Hepatocyte (in vitro differentiated cells): Measurements from ENCODE around the gene RAB3IL1. TPM values are rescaled to one million over a fixed set of nuclear protein-coding genes. Genes with fewer than 3 reads are reported as not detected.

Experiments used
- DNase-seq: peaks from one replicate; pipeline ENCODE4 v3.0.0-alpha.2; 2016; ENCODE audit warnings: low spot score
- H2AFZ ChIP-seq: fragments of 200-600 bp; sonication (generic); 2 replicates; pipeline ENCODE4 v1.6.0; 2016; ENCODE audit warnings: antibody characterized with exemption, mild to moderate bottlenecking
- H3K27ac ChIP-seq: fragments of 200-600 bp; sonication (generic); 2 replicates; pipeline ENCODE4 v1.5.1; 2016; ENCODE audit warnings: mild to moderate bottlenecking
- H3K27me3 ChIP-seq: fragments of 200-600 bp; sonication (generic); 2 replicates; pipeline ENCODE4 v1.6.1; 2016
- H3K36me3 ChIP-seq: fragments of 200-600 bp; sonication (generic); replicated peaks from 2 replicates; pipeline ENCODE4 v1.5.1; 2016; ENCODE audit warnings: low read depth; ENCODE audit not compliant: insufficient read depth
- H3K4me1 ChIP-seq: fragments of 200-600 bp; sonication (generic); 2 replicates; pipeline ENCODE4 v1.5.1; 2016; ENCODE audit warnings: mild to moderate bottlenecking, moderate library complexity; ENCODE audit not compliant: insufficient read depth
- H3K4me2 ChIP-seq: fragments of 200-600 bp; sonication (generic); 2 replicates; pipeline ENCODE4 v1.6.0; 2016
- H3K4me3 ChIP-seq: fragments of 200-600 bp; sonication (generic); 2 replicates; pipeline ENCODE4 v1.5.1; 2016; ENCODE audit warnings: mild to moderate bottlenecking
- H3K79me2 ChIP-seq: fragments of 200-600 bp; sonication (generic); 2 replicates; pipeline ENCODE4 v1.6.0; 2017; ENCODE audit warnings: mild to moderate bottlenecking
- H3K9me2 ChIP-seq: fragments of 200-600 bp; sonication (generic); replicated peaks from 2 replicates; pipeline ENCODE4 v1.6.0; 2017; ENCODE audit warnings: mild to moderate bottlenecking; ENCODE audit not compliant: insufficient read depth
- H3K9me3 ChIP-seq: fragments of 200-600 bp; sonication (generic); 2 replicates; pipeline ENCODE4 v1.5.1; 2016; ENCODE audit warnings: low read depth, mild to moderate bottlenecking
- H4K20me1 ChIP-seq: fragments of 200-600 bp; sonication (generic); 2 replicates; pipeline ENCODE4 v1.6.0; 2016; ENCODE audit warnings: mild to moderate bottlenecking; ENCODE audit not compliant: insufficient read depth, poor library complexity, severe bottlenecking
- EZH2 ChIP-seq: fragments of 200-600 bp; sonication (generic); IDR thresholded peaks from 2 replicates; pipeline ENCODE4 v1.6.1; 2016; ENCODE audit warnings: antibody characterized with exemption, mild to moderate bottlenecking, borderline replicate concordance
- EZH2phosphoT487 ChIP-seq: fragments of 200-600 bp; sonication (generic); IDR thresholded peaks from one replicate; pipeline ENCODE4 v1.6.1; 2018; ENCODE audit warnings: antibody characterized with exemption, mild to moderate bottlenecking, low read depth, moderate library complexity; ENCODE audit not compliant: unreplicated experiment, severe bottlenecking
- WGBS: methylation state at CpG from one replicate; pipeline ENCODE4 v1.1.6; 2016; ENCODE audit warnings: low lambda C conversion rate; ENCODE audit errors: missing lambda C conversion rate; 5-methylcytosine and 5-hydroxymethylcytosine counted together
- polyA plus RNA-seq: library from polyadenylated mRNA; unstranded; fragments of >200 nt; fragmentation: Nextera tagmentation; extraction: Ambion mirVana; gene quantifications from 2 replicates; pipeline ENCODE4 v1.2.1, GENCODE V29; 2016
- total RNA-seq: library from RNA; depleted of rRNA; stranded (reverse); fragments of >200 nt; gene quantifications from 2 replicates; pipeline ENCODE4 v1.2.3, GENCODE V29; 2014
- TF ChIP-seq, protein P1 (sequence below): fragments of 200-600 bp; sonication (generic); IDR thresholded peaks from 2 replicates; pipeline ENCODE4 v1.5.1; 2016; ENCODE audit warnings: antibody characterized with exemption, mild to moderate bottlenecking; ENCODE audit not compliant: poor library complexity

Gene RAB3IL1
- total and polyA plus RNA-seq, 2 experiments from 2014 or later = 10.8 to 18.6 TPM

DNA sequence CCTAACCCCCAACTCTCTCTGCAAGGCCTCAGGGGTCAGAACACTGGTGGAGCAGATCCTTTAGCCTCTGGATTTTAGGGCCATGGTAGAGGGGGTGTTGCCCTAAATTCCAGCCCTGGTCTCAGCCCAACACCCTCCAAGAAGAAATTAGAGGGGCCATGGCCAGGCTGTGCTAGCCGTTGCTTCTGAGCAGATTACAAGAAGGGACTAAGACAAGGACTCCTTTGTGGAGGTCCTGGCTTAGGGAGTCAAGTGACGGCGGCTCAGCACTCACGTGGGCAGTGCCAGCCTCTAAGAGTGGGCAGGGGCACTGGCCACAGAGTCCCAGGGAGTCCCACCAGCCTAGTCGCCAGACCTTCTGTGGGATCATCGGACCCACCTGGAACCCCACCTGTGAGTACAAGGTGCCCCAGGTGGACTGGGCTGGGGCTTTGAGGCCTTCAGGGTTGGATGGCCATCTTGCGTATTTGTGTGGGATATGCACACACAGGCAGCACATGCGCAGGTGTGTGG, 32.7 kb upstream of the RAB3IL1 start, which contains the start of gene BEST1:
BEST1 (plus strand) TSS at position 317 of the 513 bp plus-strand sequence. CDS start 1,456 bp downstream, outside the sequence.
- H3K4me3 ChIP-seq = no peak within 1 kb of the TSS
- H3K4me1 ChIP-seq = peaks cover 12% of the 10 kb centered on the region
- WGBS = 94% methylated on average over 8 of the region's 8 CpGs
- no peaks in the 10 kb centered on the region for H3K36me3 ChIP-seq
- H3K79me2 ChIP-seq = no peaks in the 10 kb centered on the region
- no peak within 1 kb of the TSS for H2AFZ ChIP-seq
- H4K20me1 ChIP-seq = no peaks in the 10 kb centered on the region
- no peaks in the 10 kb centered on the region for H3K9me2 ChIP-seq
- TF ChIP-seq, protein P1, sequence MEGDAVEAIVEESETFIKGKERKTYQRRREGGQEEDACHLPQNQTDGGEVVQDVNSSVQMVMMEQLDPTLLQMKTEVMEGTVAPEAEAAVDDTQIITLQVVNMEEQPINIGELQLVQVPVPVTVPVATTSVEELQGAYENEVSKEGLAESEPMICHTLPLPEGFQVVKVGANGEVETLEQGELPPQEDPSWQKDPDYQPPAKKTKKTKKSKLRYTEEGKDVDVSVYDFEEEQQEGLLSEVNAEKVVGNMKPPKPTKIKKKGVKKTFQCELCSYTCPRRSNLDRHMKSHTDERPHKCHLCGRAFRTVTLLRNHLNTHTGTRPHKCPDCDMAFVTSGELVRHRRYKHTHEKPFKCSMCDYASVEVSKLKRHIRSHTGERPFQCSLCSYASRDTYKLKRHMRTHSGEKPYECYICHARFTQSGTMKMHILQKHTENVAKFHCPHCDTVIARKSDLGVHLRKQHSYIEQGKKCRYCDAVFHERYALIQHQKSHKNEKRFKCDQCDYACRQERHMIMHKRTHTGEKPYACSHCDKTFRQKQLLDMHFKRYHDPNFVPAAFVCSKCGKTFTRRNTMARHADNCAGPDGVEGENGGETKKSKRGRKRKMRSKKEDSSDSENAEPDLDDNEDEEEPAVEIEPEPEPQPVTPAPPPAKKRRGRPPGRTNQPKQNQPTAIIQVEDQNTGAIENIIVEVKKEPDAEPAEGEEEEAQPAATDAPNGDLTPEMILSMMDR = no peak
- TF ChIP-seq EZH2 = no peak
- no peak for TF ChIP-seq EZH2phosphoT487
- peak within 1 kb of the TSS; percentile 71 for H3K27ac ChIP-seq
- no peaks in the 10 kb centered on the region for H3K9me3 ChIP-seq
- H3K27me3 ChIP-seq = no peaks in the 10 kb centered on the region
- no peak for DNase-seq
- no peak within 1 kb of the TSS for H3K4me2 ChIP-seq

DNA sequence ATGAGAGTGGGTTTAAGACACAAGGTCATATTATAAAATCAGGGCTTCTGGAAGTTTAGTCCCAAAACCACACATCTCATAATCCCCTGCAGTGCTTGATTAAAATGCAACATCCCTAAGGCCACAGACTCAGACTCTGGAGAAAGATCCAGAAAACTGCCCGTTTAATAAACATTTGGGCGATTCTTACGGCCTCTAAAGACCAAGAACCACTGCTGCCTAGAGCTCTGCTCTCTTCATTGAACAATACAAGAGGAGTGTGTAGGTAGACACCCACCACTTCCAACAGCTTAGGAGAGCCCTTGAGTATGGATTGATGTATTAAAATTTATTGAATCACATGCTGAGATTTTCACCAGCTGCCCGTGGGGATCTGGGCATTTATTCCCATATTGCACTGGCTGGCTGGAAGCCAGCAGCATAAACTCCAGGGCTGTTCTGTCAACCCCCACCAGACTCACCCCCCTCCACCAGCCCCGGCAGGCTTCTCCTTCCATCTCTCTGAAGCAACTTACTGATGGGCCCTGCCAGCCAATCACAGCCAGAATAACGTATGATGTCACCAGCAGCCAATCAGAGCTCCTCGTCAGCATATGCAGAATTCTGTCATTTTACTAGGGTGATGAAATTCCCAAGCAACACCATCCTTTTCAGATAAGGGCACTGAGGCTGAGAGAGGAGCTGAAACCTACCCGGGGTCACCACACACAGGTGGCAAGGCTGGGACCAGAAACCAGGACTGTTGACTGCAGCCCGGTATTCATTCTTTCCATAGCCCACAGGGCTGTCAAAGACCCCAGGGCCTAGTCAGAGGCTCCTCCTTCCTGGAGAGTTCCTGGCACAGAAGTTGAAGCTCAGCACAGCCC, 32.0 kb upstream of the RAB3IL1 start:
- H3K9me2 ChIP-seq = no peaks in the 10 kb centered on the region
- 56% methylated on average over 9 of the region's 9 CpGs for WGBS
- H3K79me2 ChIP-seq = no peaks in the 10 kb centered on the region
- no peaks in the 10 kb centered on the region for H3K36me3 ChIP-seq
- no peaks in the 10 kb centered on the region for H3K9me3 ChIP-seq
- H3K4me3 ChIP-seq = no peak overlapping the region
- H3K27me3 ChIP-seq = no peaks in the 10 kb centered on the region
- peaks cover 8% of the 10 kb centered on the region for H3K4me1 ChIP-seq
- no peaks in the 10 kb centered on the region for H4K20me1 ChIP-seq
- no peak for TF ChIP-seq EZH2phosphoT487
- TF ChIP-seq, protein P1 = no peak
- TF ChIP-seq EZH2 = no peak
- DNase-seq = peak; percentile 87
- H2AFZ ChIP-seq = no peak overlapping the region
- H3K4me2 ChIP-seq = no peak overlapping the region
- H3K27ac ChIP-seq = peak overlapping the region; percentile 71

DNA sequence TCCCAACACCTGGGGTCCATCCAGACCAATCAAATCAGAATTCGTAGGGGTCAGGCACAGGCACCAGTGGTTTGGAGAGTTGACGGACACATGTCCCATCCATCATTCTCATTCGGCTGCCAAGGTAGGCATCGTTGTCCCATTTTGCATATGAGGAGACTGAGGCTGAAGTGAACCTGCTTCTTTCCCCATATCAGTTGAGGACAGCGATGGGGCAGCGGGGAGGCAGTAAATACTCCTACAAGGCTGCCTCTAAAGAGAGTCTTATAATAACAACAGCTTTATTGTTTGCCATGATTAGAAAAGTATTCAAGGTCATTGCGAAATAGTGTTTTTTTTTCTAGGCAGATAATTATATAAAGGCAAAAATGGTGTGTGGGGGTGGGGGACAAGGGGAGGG, 31.1 kb upstream of the RAB3IL1 start:
- Histone ChIP-seq H3K9me2 (no peaks in the 10 kb centered on the region), H2AFZ (no peak overlapping the region), H4K20me1 (no peaks in the 10 kb centered on the region), H3K4me2 (no peak overlapping the region), H3K79me2 (no peaks in the 10 kb centered on the region), H3K4me3 (no peak overlapping the region), H3K4me1 (peaks cover 7% of the 10 kb centered on the region), H3K36me3 (no peaks in the 10 kb centered on the region), H3K27me3 (no peaks in the 10 kb centered on the region), H3K27ac (no peak overlapping the region), H3K9me3 (no peaks in the 10 kb centered on the region)
- DNase-seq = no peak
- 87% methylated on average over 7 of the region's 7 CpGs for WGBS
- TF ChIP-seq EZH2phosphoT487 (no peak), EZH2 (no peak)
- TF ChIP-seq, protein P1 = no peak
